A673 (cell line): Measurements from ENCODE around the gene BOLA1.

Experiments used
- EZH2 ChIP-seq: fragments of 200-600 bp; sonication (generic); IDR thresholded peaks from 2 replicates; pipeline ENCODE4 v1.6.1; 2017; ENCODE audit warnings: borderline replicate concordance, low read depth, mild to moderate bottlenecking, mixed read lengths, antibody characterized with exemption, low read length; ENCODE audit not compliant: poor library complexity, severe bottlenecking
- TF ChIP-seq, protein P1 (sequence below): fragments of 300-800, 200-600 bp; sonication (generic); conservative IDR thresholded peaks from 2 replicates; pipeline ENCODE4 v1.5.1; 2017; ENCODE audit warnings: low read depth, mild to moderate bottlenecking, antibody characterized with exemption, low read length, moderate library complexity, mixed read lengths

DNA sequence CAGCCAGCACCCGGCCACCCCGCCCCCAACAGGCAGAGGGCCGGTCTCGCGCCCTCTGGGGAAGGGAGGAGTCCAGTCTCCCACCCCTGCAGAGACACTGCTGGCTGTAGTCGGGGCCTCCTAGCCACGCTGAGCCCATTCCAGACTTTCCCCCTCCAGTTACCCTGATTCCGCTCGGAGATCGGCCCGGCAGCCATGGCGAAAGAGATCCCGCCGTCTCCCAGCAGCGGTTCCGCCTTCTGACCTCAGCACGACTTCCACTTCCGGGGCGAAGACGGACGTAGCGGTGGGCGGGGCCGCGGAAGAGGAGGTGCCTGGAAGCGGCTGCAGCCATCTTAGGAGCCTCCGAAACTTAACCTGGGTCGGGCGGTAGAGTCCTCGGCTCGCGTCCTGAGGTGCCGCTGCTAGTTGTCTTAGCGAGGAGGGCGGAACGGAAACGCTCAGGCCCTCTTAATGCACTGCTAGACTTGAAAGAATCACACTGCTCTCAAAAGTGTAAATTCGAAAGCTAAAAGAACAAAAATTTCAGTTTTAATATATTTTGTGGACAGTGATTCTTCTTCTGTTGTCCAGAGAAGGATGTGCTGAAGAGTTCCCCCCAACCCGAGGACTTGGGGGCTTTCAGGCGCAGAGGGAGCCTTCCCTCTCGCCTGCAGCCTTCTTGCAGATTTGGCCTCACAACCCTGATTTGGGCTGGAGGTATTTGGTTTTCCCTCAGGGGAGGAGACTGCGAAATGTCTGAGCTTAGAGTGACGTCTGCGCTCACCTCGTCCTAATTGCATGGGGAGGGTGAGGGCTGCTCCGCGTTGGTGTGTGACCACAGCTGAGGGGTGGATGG lies 28.4 kb downstream of the BOLA1 start, which contains the start of gene SF3B4:
- TF ChIP-seq, protein P1, sequence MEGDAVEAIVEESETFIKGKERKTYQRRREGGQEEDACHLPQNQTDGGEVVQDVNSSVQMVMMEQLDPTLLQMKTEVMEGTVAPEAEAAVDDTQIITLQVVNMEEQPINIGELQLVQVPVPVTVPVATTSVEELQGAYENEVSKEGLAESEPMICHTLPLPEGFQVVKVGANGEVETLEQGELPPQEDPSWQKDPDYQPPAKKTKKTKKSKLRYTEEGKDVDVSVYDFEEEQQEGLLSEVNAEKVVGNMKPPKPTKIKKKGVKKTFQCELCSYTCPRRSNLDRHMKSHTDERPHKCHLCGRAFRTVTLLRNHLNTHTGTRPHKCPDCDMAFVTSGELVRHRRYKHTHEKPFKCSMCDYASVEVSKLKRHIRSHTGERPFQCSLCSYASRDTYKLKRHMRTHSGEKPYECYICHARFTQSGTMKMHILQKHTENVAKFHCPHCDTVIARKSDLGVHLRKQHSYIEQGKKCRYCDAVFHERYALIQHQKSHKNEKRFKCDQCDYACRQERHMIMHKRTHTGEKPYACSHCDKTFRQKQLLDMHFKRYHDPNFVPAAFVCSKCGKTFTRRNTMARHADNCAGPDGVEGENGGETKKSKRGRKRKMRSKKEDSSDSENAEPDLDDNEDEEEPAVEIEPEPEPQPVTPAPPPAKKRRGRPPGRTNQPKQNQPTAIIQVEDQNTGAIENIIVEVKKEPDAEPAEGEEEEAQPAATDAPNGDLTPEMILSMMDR: no peak
- no peak for TF ChIP-seq EZH2
